HL-60/S4 (cell line): Measurements from ENCODE around the gene GSTA1.
"Not testable (repeated sequence)": the region's sequence is repeated elsewhere in the genome, so short reads cannot be mapped to it uniquely, and the experiment has no call there.

Source experiments
- in situ Hi-C: fragments of 300-500 bp; cut with MboI; formaldehyde crosslinking; loops from 2 replicates; pipeline ENCODE4 v1.14.3; 2022; ENCODE audit warnings: low sequenced_read_pairs

GSTA1 gene

GRCh38 chr6:52759085-52759484, 44.5 kb downstream of the GSTA1 start:
- in situ Hi-C loops = no loop called here

DNA sequence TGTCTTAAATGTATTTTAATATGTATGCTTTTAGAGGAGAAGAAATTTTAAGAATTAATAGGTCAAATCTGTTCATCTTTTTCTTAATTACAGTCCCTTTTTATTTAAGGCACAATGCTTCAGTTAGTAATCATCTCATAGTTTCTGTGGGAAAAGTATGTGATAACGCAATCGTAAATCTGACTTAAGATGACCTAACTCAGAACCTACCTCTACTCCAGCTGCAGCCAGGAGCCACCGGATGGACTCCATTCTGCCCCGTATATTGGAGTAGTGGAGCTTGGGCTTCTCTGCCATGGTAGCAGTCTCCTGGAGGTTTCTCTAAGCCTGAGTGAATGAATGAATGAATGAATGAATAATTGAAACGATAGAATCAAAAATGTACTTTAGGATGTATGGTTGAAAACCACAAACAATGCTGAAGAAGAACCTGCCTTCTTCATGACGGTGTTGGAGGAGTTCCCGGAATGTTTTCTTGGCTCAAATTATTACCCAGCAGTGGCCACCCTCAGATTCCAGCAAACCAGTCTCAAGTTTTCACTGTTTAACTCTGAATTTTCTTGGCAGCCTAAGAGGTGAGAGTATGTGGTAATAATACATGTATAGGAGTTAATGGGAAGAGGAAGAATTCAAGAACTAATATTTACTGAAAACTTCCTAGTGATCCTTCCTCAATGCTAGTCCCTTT, 45.8 kb downstream of the GSTA1 start:
- in situ Hi-C loops = not testable (repeated sequence)

DNA sequence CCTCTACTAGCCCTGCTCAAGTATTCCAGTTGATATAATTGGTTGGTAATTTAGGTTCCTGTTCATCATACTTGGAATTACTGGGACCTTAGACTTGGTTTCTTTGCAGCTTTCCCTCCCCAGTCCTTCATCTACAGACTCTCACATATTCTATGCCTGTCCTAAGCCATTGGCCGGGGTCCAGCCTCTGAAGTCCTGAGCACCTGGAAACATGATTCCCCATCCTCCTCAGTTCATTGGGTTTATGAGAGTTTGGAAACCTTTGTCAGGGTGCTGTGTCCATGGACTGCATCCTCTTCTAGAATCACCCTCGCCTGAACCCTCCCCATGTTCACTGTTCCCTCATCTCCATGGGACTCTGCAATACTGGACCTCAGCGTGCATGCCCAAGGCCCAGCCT, 49.2 kb downstream of the GSTA1 start:
- in situ Hi-C loops = no loop called here

GRCh38 chr6:52753137-52753536, 50.5 kb downstream of the GSTA1 start:
- in situ Hi-C loops = not testable (repeated sequence)

- in situ Hi-C loops = no loop called here
These were observed 51.3 kb downstream of the GSTA1 start for GRCh38 chr6:52752310-52752709.

DNA sequence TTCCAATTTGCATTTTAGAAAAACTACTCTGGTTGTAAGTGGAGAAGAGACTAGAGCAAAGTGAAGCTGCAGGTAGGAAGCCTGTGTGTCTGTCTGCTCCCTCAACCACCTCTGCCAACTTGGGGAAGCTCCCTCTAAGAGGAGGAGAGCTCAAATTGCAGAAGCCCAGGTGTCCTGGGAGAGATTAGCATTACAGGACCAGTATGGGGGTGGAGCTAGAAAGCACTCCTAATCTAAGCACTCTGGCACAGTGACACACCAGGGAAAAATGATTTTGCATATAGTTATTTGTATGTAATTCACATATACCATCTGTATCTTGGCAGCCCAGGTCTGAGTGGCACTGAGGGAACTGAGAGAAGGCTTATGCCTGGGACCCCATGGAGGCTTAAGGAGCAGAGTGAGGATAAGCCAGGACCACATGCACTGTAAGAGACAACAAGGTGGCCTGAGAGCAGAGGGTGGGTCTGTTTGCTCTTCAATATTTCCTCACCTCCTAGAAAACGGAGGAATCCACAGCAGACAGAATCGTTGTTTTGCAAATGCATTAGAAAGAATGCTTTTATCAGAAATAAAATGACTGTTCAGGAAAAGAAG, 54.0 kb downstream of the GSTA1 start:
- in situ Hi-C loops = no loop called here

DNA sequence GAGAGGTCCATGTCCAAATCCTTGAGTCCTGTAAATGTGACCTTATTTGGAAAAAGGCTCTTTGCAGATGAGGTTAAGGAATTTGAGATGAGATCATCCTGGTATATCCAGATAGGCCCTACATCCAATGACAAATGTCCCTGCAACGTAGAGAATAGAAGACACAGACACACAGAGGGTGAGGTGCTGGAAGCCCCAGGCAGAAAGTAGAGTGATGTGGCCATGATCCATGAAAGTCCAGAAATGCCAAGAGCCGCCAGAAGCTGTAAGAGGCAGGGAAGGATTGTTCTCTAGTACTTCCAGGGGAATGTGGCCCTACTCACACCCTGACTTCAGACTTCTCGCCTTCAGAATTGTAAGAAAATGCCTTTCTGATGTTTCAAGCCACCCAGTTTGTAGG, 56.3 kb downstream of the GSTA1 start:
- in situ Hi-C loops = not testable (repeated sequence)

- in situ Hi-C loops = no loop called here
These were observed 57.4 kb downstream of the GSTA1 start for GRCh38 chr6:52746213-52746612.

GRCh38 chr6:52745764-52746201, 57.8 kb downstream of the GSTA1 start:
- in situ Hi-C loops = no loop called here

DNA sequence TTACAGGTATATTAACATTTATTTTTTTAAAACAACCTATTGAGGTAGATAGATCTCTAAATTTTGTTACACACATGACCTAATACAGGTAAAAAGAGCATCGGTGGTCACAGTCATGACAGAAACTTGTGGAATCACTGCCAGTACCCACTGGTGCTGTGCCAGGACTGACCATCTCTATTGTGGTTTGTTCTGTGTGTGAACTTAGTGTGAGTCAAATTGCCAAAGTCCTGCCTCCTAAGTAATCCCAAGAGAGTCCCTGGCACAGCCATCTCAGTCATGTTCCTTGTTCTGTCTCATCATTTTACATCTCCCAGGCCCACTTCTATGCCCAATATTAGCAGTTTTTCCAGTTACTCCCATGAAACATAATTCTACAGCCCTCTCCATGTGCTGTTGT, 61.7 kb downstream of the GSTA1 start:
- in situ Hi-C loops = no loop called here
